HG02885 (cell line): ENCODE data around the gene RRBP1.
"Not testable (repeated sequence)": the region's sequence is repeated elsewhere in the genome, so short reads cannot be mapped to it uniquely, and the experiment has no call there.

Experiments used
- ATAC-seq: cut with Tn5 transposase; IDR thresholded peaks from one replicate; pipeline ENCODE4 v1.9.1; 2021; ENCODE audit warnings: mild to moderate bottlenecking; ENCODE audit not compliant: unreplicated experiment, poor library complexity

RRBP1 gene

GRCh38 chr20:17667445-17667844 is 14.6 kb downstream of the RRBP1 start:
- no peak for ATAC-seq

- no peak for ATAC-seq
Measured at GRCh38 chr20:17666481-17666880, 15.6 kb downstream of the RRBP1 start.

- no peak for ATAC-seq
Measured at GRCh38 chr20:17665756-17666155, 16.3 kb downstream of the RRBP1 start.

GRCh38 chr20:17664025-17664633 is 17.9 kb downstream of the RRBP1 start:
- no peak for ATAC-seq

- no peak for ATAC-seq
Measured at GRCh38 chr20:17663486-17663885, 18.6 kb downstream of the RRBP1 start.

GRCh38 chr20:17663040-17663399 is 19.0 kb downstream of the RRBP1 start:
- no peak for ATAC-seq

- no peak for ATAC-seq
Measured at GRCh38 chr20:17662333-17663039, 19.6 kb downstream of the RRBP1 start.

GRCh38 chr20:17661121-17661744 is 20.8 kb downstream of the RRBP1 start:
- ATAC-seq: no peak

- no peak for ATAC-seq
Measured at GRCh38 chr20:17660667-17661066, 21.4 kb downstream of the RRBP1 start.

GRCh38 chr20:17659801-17660200 is 22.2 kb downstream of the RRBP1 start:
- no peak for ATAC-seq

GRCh38 chr20:17659344-17659743 is 22.7 kb downstream of the RRBP1 start:
- not testable (repeated sequence) for ATAC-seq

- ATAC-seq: no peak
Measured at GRCh38 chr20:17658648-17658993, 23.4 kb downstream of the RRBP1 start.

GRCh38 chr20:17657898-17658647 is 24.0 kb downstream of the RRBP1 start:
- ATAC-seq: no peak

GRCh38 chr20:17657079-17657825 is 24.8 kb downstream of the RRBP1 start:
- ATAC-seq: no peak

- no peak for ATAC-seq
Measured at GRCh38 chr20:17655865-17656479, 26.1 kb downstream of the RRBP1 start.

GRCh38 chr20:17655286-17655651 is 26.8 kb downstream of the RRBP1 start:
- ATAC-seq: no peak

GRCh38 chr20:17654649-17655285 is 27.3 kb downstream of the RRBP1 start:
- no peak for ATAC-seq

- ATAC-seq: no peak
Measured at GRCh38 chr20:17653835-17654648, 28.0 kb downstream of the RRBP1 start.

GRCh38 chr20:17652411-17652810 is 29.6 kb downstream of the RRBP1 start:
- ATAC-seq: no peak
